Coronary artery (tissue), 2 donors: ENCODE data around the gene AFF2.

Experiments used
- DNase-seq: peaks from one replicate; pipeline ENCODE4 v3.0.0-alpha.2; 2017; ENCODE audit warnings: low spot score
- H3K27ac ChIP-seq, 2 donors: fragments of 200-600 bp; sonication (generic); one replicate each; pipeline ENCODE4 v1.5.1; 2016 to 2019
- H3K4me3 ChIP-seq: fragments of 200-600 bp; sonication (generic); 2 replicates; pipeline ENCODE4 v1.5.1; 2016; ENCODE audit warnings: mild to moderate bottlenecking, moderate library complexity
- TF ChIP-seq, protein P1 (sequence below): fragments of 200-600 bp; sonication (generic); IDR thresholded peaks from one replicate; pipeline ENCODE4 v1.5.1; 2019; ENCODE audit warnings: antibody characterized with exemption

The AFF2 gene

GRCh38 chrX:149037281-149037870 lies 537.0 kb downstream of the AFF2 start:
- Histone ChIP-seq H3K4me3 (no peak overlapping the region), H3K27ac (no peak overlapping the region)
- DNase-seq = no peak
- TF ChIP-seq, protein P1, sequence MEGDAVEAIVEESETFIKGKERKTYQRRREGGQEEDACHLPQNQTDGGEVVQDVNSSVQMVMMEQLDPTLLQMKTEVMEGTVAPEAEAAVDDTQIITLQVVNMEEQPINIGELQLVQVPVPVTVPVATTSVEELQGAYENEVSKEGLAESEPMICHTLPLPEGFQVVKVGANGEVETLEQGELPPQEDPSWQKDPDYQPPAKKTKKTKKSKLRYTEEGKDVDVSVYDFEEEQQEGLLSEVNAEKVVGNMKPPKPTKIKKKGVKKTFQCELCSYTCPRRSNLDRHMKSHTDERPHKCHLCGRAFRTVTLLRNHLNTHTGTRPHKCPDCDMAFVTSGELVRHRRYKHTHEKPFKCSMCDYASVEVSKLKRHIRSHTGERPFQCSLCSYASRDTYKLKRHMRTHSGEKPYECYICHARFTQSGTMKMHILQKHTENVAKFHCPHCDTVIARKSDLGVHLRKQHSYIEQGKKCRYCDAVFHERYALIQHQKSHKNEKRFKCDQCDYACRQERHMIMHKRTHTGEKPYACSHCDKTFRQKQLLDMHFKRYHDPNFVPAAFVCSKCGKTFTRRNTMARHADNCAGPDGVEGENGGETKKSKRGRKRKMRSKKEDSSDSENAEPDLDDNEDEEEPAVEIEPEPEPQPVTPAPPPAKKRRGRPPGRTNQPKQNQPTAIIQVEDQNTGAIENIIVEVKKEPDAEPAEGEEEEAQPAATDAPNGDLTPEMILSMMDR = no peak

- TF ChIP-seq, protein P1 = no peak
- Histone ChIP-seq H3K4me3 (no peak overlapping the region), H3K27ac (no peak overlapping the region)
- no peak for DNase-seq
These were observed 538.6 kb downstream of the AFF2 start for GRCh38 chrX:149039057-149039456.

GRCh38 chrX:149040873-149041535 lies 540.6 kb downstream of the AFF2 start:
- DNase-seq = no peak
- Histone ChIP-seq H3K27ac (no peak overlapping the region), H3K4me3 (no peak overlapping the region)
- TF ChIP-seq, protein P1 = no peak

DNA sequence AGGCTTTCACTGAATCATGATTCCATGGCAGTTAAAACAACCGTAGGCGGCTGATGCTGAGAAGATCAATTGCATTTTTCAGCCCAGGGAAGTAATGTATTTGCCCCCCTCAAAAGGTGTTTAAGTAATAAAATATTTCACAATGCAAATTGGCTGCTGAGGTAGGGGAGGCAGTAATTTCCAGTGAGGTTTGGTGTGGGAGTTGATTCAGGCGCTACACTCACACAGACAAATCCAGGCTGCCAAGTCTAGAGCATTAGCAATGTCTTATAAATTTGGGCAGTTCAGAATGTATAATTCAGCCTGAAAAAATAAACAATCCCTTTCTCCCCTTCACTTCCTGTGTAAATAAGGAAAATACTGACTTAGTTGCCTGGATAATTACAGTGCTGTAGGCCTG lies 543.0 kb downstream of the AFF2 start:
- H3K4me3 ChIP-seq = no peak overlapping the region
- no peak overlapping the region for H3K27ac ChIP-seq
- TF ChIP-seq, protein P1 = no peak
- DNase-seq = no peak

DNA sequence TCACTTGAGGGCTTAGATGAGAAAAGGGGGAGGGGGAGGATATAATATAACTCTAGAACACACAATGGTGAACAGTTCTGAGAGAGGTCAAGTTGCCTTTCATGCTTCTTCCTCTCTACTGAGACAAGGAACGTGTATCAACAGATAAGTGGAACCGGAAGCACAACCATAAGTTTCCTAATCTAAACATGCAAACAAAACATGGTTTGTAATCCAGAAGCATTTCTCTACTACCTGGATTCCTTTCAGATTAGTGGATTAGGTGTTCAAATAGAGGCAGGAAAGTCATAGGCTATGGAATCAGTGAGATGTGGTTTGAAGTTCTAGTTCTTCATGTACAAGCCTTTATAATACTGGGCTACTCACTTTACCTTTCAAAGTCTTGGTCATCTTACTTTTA lies 544.1 kb downstream of the AFF2 start:
- TF ChIP-seq, protein P1 = no peak
- Histone ChIP-seq H3K27ac (no peak overlapping the region), H3K4me3 (no peak overlapping the region)
- DNase-seq = no peak

DNA sequence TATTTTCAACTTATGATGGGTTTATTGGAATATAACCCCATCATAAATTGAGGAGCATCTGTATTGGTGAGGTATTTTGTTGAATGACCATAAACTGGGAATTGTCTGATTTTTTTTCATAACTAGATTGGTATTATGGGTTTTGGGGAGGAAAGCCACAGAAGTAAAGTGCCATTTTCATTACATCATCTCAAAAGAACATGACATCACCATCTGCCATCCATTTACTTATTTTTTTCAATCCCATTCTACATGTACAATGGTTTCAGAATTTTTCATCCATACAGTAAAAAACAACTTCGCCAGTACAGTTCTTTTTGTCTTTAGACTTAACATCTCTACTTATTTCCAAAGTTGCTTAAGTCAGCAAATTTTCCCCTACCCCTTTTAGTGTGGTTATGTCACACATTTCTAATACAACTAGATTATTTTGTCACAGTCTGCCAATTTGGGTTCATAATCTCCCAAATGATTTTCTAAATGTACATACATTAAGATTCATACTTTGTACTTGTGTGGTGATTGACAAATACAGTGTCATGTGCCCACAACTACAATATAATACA lies 545.3 kb downstream of the AFF2 start:
- TF ChIP-seq, protein P1 = no peak
- no peak overlapping the region for H3K4me3 ChIP-seq
- H3K27ac ChIP-seq = no peak overlapping the region

More for the DNA sequence above, 545.3 kb downstream of the AFF2 start:
- no peak for DNase-seq
